ENCODE results near the gene GJA10. TPM values are rescaled to one million over a fixed set of nuclear protein-coding genes. Genes with fewer than 3 reads are reported as not detected.

Gene GJA10
- total and polyA plus RNA-seq, 11 donors, result not detected

DNA sequence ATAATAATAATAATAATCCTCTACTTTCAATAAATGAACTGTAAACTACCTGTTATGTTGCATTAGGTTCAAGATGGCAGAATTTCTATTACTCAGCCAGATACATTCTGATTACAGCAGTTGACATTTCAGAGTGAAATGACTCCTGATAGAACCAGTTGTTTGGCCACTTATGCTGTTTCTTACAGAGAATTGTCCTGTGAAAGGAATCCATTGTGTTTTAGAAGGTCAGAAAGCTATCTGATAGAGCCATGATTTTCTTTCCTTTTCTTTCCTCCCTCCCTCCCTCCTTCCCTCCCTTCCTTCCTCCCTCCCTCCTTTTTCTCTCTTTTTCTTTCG lies 16.6 kb downstream of the GJA10 start:
- H3K27ac ChIP-seq, result no peak overlapping the region
- intact Hi-C loops (cut with DNase I), result no loop called here
- TF ChIP-seq, protein P1, sequence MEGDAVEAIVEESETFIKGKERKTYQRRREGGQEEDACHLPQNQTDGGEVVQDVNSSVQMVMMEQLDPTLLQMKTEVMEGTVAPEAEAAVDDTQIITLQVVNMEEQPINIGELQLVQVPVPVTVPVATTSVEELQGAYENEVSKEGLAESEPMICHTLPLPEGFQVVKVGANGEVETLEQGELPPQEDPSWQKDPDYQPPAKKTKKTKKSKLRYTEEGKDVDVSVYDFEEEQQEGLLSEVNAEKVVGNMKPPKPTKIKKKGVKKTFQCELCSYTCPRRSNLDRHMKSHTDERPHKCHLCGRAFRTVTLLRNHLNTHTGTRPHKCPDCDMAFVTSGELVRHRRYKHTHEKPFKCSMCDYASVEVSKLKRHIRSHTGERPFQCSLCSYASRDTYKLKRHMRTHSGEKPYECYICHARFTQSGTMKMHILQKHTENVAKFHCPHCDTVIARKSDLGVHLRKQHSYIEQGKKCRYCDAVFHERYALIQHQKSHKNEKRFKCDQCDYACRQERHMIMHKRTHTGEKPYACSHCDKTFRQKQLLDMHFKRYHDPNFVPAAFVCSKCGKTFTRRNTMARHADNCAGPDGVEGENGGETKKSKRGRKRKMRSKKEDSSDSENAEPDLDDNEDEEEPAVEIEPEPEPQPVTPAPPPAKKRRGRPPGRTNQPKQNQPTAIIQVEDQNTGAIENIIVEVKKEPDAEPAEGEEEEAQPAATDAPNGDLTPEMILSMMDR (IDR thresholded peaks at IDR 0.05), result no peak
- TF ChIP-seq POLR2A (IDR thresholded peaks at IDR 0.05), result no peak
- DNase-seq (no peak), ATAC-seq (no peak)
- no peaks in the 10 kb centered on the region for H3K4me1 ChIP-seq
- H3K9me3 ChIP-seq, result peaks cover 0 to 18% (median 2%) of the 10 kb centered on the region in 12 donors
- no peaks in the 10 kb centered on the region for H3K27me3 ChIP-seq
- no peaks in the 10 kb centered on the region for H3K36me3 ChIP-seq
- H3K4me3 ChIP-seq, result no peak overlapping the region
- WGBS, 4 donors, result 40 to 61% (median 53%) methylated on average over 1 of the region's 1 CpG

DNA sequence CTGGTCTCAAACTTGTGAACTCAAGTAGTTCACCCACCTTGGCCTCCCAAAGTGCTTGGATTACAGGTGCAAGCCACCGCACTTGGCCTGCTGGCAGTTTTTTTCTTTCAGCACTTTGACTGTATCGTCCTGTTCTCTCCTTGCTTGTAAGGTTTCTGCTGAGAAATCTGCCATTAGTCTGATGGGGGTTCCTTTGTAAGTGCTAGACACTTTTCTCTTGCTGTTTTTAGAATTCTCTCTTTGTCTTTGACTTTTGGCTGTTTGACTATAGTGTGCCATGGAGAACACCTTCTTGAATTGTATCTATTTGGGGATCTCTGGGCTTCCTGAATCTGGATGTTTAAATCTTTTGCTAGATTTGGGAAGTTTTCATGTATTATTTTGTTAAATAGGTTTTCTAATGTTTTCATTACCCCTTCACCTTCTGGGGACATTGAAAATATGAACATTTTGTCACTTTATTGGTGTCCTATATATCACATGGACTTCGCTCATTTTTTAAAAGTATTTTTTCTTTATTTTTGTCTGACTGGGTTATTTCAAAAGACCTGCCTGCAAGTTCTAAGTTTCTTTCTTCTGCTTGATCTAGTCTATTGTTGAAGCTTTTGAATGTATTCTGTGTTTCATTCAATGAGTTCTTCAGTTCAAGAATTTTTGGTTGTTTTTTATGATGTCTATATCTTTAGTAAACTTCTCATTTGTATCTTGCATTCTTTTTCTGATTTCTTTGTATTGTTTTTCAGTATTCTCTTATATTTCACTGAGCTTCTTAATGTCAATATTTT lies 22.1 kb downstream of the GJA10 start:
- Histone ChIP-seq H3K9me3 (peaks cover 0 to 26% (median 12%) of the 10 kb centered on the region in 12 donors), H3K27me3 (no peaks in the 10 kb centered on the region), H3K4me1 (no peaks in the 10 kb centered on the region), H3K4me3 (no peak overlapping the region), H3K36me3 (no peaks in the 10 kb centered on the region), H3K27ac (no peak overlapping the region)
- ATAC-seq, result no peak
- TF ChIP-seq, protein P1 (IDR thresholded peaks at IDR 0.05), result no peak
- TF ChIP-seq POLR2A (IDR thresholded peaks at IDR 0.05), result no peak
- DNase-seq, result no peak
- WGBS, 4 donors, result 81 to 97% (median 96%) methylated on average over 3 of the region's 3 CpGs
- intact Hi-C loops (cut with DNase I), result no loop called here

DNA sequence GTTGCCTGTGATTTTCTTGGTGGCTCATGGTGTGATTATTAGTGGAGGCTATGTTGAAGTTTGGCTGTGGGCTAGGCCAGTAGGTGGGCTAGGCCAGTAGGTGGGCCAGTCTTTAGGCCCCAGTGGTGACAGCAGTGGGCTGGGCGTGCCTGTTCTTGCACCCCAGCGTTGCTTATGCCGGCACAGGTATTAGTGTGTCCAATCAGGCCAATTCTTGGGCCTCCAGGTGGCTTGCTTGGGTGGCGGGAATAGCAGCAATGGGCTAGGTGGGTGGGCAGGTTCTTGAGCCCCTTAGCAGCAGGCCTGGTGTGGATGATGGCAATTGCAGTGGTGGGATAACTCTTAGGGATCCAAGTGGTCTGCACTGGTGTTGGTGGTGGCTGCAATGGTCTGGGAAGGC lies 22.9 kb downstream of the GJA10 start:
- intact Hi-C loops (cut with DNase I), result no loop called here
- ATAC-seq (no peak), DNase-seq (no peak)
- Histone ChIP-seq H3K36me3 (no peaks in the 10 kb centered on the region), H3K27me3 (peaks cover 0 to under 1% (median 0%) of the 10 kb centered on the region in 9 donors), H3K27ac (no peak overlapping the region), H3K4me1 (no peaks in the 10 kb centered on the region), H3K4me3 (no peak overlapping the region), H3K9me3 (peaks cover 0 to 26% (median 12%) of the 10 kb centered on the region in 12 donors)
- TF ChIP-seq, protein P1 (IDR thresholded peaks at IDR 0.05), result no peak
- no peak for TF ChIP-seq POLR2A (IDR thresholded peaks at IDR 0.05)
- 93 to 100% (median 96%) methylated on average over 3 to 4 of the region's 4 CpGs for WGBS, 4 donors

DNA sequence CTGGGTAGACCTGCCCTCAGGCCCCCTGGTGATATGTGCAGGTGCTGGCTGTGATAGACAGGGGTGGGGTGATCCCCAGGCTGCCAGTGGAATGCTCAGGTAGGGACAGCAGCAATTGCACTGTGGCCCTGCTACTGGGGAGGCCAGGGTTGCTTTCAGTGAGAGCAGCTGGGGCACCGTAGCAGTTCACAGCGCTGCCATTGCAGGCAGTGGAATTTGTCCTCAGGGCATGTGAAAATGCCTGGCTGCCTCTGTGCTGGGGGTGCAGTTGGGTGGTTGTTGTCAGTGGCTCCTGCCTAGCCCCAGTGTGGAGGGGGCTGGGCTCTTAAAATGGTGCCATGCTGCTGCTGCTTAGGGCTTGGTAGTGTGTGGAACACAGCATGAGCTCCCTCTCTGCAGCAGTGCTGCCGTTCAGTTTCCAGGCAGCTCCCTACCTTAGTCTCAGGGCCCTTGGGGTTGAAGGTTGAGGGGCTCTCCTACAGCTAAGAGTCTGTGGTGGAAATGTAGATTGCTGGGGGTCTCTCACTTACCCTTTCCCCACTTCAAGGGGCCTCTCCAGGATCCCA lies 23.6 kb downstream of the GJA10 start:
- Histone ChIP-seq H3K4me1 (no peaks in the 10 kb centered on the region), H3K9me3 (peaks cover 0 to 26% (median 12%) of the 10 kb centered on the region in 12 donors), H3K36me3 (no peaks in the 10 kb centered on the region), H3K27ac (no peak overlapping the region), H3K27me3 (peaks cover 0 to 2% (median 0%) of the 10 kb centered on the region in 9 donors), H3K4me3 (no peak overlapping the region)
- WGBS, 4 donors, result 63 to 88% (median 73%) methylated on average over 3 of the region's 3 CpGs
- no peak for DNase-seq
- TF ChIP-seq, protein P1 (IDR thresholded peaks at IDR 0.05), result no peak
- TF ChIP-seq POLR2A (IDR thresholded peaks at IDR 0.05), result no peak
- intact Hi-C loops (cut with DNase I), result no loop called here
- ATAC-seq, result no peak

All from heart left ventricle (tissue), 16 donors.